HEK293T (cell line): ENCODE data around the gene ARHGAP45.
"Not testable (repeated sequence)": the region's sequence is repeated elsewhere in the genome, so short reads cannot be mapped to it uniquely, and the experiment has no call there.

Source experiments
- ARNT ChIP-seq: fragments of 450-650 bp; IDR thresholded peaks from 2 replicates; pipeline ENCODE4 v1.6.1; 2017; ENCODE audit warnings: mild to moderate bottlenecking
- ELF4 ChIP-seq: fragments of 450-650 bp; IDR thresholded peaks from 2 replicates; pipeline ENCODE4 v1.6.1; 2017; ENCODE audit warnings: antibody characterized with exemption
- FOXA1 ChIP-seq: fragments of 450-650 bp; IDR thresholded peaks from 2 replicates; pipeline ENCODE4 v1.6.1; 2016; ENCODE audit warnings: mild to moderate bottlenecking
- FOXK2 ChIP-seq: fragments of 450-650 bp; IDR thresholded peaks from 2 replicates; pipeline ENCODE4 v1.6.1; 2016; ENCODE audit warnings: mild to moderate bottlenecking
- HDGF ChIP-seq: fragments of 450-650 bp; IDR thresholded peaks from 2 replicates; pipeline ENCODE4 v1.6.1; 2017; ENCODE audit warnings: antibody characterized with exemption, borderline replicate concordance
- LEF1 ChIP-seq: fragments of 450-650 bp; IDR thresholded peaks from 2 replicates; pipeline ENCODE4 v1.6.1; 2017; ENCODE audit warnings: mild to moderate bottlenecking, borderline replicate concordance
- NFRKB ChIP-seq: fragments of 450-650 bp; IDR thresholded peaks from 2 replicates; pipeline ENCODE4 v1.6.1; 2016; ENCODE audit warnings: mild to moderate bottlenecking, moderate library complexity
- ZNF384 ChIP-seq: fragments of 450-650 bp; IDR thresholded peaks from 2 replicates; pipeline ENCODE4 v1.6.1; 2016

GRCh38 chr19:1023883-1024188, 43.1 kb upstream of the ARHGAP45 start:
- not testable (repeated sequence) for TF ChIP-seq HDGF, NFRKB, ZNF384, ELF4, FOXK2, ARNT, LEF1, FOXA1
